Measurements from ENCODE around the gene NLGN4X.

The NLGN4X gene

DNA sequence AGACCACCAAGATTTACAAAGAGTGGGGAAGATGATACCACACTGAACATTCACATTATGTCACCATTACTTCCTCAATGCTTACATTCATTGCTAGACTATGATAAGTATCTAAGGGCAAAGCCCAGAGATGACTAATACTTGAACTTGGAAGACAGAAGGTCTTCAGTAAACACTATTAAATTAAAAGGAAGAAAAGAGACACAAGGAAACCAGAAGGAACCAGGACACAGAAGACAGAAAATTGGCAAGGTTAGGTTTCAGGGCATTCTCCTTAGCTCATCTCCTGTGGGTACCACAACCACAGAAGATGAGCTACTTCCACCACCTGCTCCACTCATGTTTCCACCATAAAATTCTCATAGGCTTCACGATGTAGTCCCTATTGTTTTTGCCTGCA is 64.9 kb downstream of the NLGN4X start:
- Histone ChIP-seq H3K4me1 (no peaks in the 10 kb centered on the region), H3K27me3 (no peaks in the 10 kb centered on the region), H3K36me3 (no peaks in the 10 kb centered on the region), H3K9ac (no peak overlapping the region), H4K20me1 (no peaks in the 10 kb centered on the region), H3K9me3 (no peaks in the 10 kb centered on the region), H3K4me2 (no peak overlapping the region), H3K27ac (no peak overlapping the region), H3K4me3 (no peak overlapping the region)
- TF ChIP-seq Cebpa-rat (IDR thresholded peaks at IDR 0.05): no peak

DNA sequence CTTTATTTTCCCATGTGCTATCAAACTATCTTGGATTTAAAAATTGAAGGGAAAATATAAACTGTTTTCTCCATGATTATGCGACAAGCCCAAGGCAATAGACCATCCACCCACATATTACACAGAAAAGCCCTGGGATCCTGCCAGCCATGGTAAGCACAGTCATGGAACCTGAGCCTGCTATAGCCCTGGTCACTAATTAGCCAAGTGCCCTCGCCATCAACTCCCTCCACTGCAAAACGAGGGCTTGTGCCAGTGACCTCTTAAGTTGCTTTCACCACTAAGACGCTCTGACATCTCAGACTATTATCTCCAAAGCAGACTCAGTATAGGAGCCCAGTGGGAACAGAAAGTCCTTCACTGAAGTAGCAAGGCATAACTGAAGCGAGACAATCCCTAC is 69.2 kb downstream of the NLGN4X start:
- no peak for TF ChIP-seq Cebpa-rat (IDR thresholded peaks at IDR 0.05)
- Histone ChIP-seq H3K4me1 (no peaks in the 10 kb centered on the region), H3K9me3 (no peaks in the 10 kb centered on the region), H3K4me2 (no peak overlapping the region), H3K9ac (no peak overlapping the region), H3K27ac (no peak overlapping the region), H4K20me1 (no peaks in the 10 kb centered on the region), H3K36me3 (no peaks in the 10 kb centered on the region), H3K27me3 (no peaks in the 10 kb centered on the region), H3K4me3 (no peak overlapping the region)

DNA sequence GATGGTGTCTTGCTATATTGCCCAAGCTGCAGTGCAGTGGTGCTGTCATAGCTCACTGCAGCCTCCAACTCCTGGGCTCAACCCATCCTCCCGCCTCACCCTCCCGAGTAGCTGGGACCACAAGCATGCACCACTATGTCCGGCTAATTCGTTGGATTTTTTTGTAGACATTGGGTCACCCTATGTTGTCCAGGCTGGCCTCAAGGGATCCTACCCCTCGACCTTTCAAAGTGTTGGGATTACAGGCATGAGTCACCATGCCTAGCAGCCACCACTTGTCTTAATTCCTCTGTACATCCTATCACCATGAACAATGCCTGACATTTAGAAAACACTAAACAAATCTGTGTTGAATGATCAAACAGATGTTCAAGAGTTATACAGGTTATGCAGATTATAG is 76.7 kb downstream of the NLGN4X start:
- H3K27me3 ChIP-seq: no peaks in the 10 kb centered on the region
- TF ChIP-seq Cebpa-rat (IDR thresholded peaks at IDR 0.05): no peak
- H3K9me3 ChIP-seq: no peaks in the 10 kb centered on the region

DNA sequence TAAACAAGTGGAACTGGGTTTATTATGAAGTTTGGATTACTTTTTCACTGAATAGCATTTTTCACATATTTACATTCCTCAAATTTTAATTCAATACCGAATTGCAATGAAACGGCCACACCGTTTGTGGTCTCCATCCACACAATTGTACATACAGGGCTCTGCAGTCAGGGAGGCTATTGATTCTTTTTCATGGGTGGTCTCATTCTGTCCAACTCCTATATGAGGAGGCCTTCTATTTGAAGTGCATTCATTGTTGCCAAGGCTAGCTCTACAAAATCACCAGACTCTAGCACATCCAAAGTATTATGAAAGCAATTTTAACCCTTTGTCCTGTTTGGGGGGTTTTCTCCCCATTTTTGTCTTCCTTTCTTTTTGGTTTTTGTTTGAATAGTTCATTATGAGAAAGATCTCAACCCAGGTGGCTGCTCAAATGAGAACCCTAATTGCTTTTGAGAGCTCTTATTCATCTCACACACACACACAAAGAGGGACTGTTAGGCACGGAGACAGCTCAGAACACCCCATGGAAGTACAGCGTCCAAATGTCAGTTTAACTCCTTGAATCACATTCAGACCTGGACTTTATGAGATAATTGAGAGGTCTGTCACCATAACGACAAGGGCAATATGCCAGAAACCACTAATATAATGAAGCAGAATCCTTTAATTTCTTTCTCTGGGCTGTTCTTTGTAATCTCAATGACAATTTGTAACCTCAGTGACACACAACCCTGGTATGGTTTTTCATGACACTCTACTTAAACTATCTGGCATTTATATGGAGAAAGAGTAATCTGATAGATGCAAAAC is 79.4 kb downstream of the NLGN4X start:
- Histone ChIP-seq H3K4me3 (no peak overlapping the region), H3K36me3 (no peaks in the 10 kb centered on the region), H3K9me3 (no peaks in the 10 kb centered on the region), H3K4me1 (no peaks in the 10 kb centered on the region), H3K9ac (no peak overlapping the region), H3K4me2 (no peak overlapping the region), H3K27ac (no peak overlapping the region), H3K27me3 (no peaks in the 10 kb centered on the region), H4K20me1 (no peaks in the 10 kb centered on the region)
- TF ChIP-seq Cebpa-rat (IDR thresholded peaks at IDR 0.05): no peak

More for the DNA sequence above, 76.7 kb downstream of the NLGN4X start:
- no peak overlapping the region for H3K9ac ChIP-seq
- no peaks in the 10 kb centered on the region for H3K4me1 ChIP-seq
- H3K4me2 ChIP-seq: no peak overlapping the region
- H3K36me3 ChIP-seq: no peaks in the 10 kb centered on the region
- no peak overlapping the region for H3K27ac ChIP-seq
- no peaks in the 10 kb centered on the region for H4K20me1 ChIP-seq
- H3K4me3 ChIP-seq: no peak overlapping the region

DNA sequence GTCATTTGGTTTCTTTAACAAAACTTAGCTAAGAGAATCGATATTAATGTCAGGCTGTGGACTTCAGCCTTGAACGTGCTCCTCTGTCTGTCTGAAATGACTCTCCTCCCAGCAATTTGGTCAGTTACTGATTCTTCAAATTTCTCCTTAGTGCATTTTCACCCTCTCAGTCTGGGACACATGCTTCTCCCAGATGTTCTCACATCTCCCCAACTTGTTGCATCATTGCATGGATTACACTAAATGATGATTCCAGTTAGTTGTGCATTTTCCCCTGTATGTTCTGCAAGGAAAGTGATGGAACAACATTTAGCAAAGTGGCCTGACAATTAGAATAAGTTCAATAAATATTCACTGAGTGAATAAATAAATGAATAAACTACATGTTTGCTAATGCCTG is 94.4 kb downstream of the NLGN4X start:
- Histone ChIP-seq H3K4me3 (no peak overlapping the region), H3K4me1 (no peaks in the 10 kb centered on the region), H3K9ac (no peak overlapping the region), H3K27ac (no peak overlapping the region), H3K36me3 (no peaks in the 10 kb centered on the region), H3K4me2 (no peak overlapping the region), H4K20me1 (no peaks in the 10 kb centered on the region), H3K9me3 (no peaks in the 10 kb centered on the region), H3K27me3 (no peaks in the 10 kb centered on the region)
- no peak for TF ChIP-seq Cebpa-rat (IDR thresholded peaks at IDR 0.05)

DNA sequence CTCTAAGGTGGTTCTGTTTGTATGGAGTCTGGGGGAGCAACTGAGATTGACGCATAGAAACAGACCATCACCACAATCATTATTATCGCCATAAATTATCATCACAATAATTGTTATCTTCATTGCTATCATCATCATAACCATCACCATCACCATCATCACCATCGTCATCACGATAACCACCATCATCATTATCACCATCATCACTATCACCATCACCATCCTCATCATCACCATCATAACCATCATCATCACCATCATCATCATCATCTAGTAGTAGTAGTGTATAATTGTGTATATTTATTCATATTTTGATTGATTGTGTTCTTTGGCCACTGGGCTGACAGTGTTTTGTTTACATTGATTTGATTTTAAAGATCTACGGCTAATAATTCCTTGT is 95.7 kb downstream of the NLGN4X start:
- H3K27me3 ChIP-seq: no peaks in the 10 kb centered on the region
- no peaks in the 10 kb centered on the region for H3K4me1 ChIP-seq
- TF ChIP-seq Cebpa-rat (IDR thresholded peaks at IDR 0.05): no peak
- H3K9me3 ChIP-seq: no peaks in the 10 kb centered on the region
- no peaks in the 10 kb centered on the region for H3K36me3 ChIP-seq
- no peak overlapping the region for H3K9ac ChIP-seq
- no peak overlapping the region for H3K27ac ChIP-seq
- no peak overlapping the region for H3K4me3 ChIP-seq
- H4K20me1 ChIP-seq: no peaks in the 10 kb centered on the region
- no peak overlapping the region for H3K4me2 ChIP-seq

DNA sequence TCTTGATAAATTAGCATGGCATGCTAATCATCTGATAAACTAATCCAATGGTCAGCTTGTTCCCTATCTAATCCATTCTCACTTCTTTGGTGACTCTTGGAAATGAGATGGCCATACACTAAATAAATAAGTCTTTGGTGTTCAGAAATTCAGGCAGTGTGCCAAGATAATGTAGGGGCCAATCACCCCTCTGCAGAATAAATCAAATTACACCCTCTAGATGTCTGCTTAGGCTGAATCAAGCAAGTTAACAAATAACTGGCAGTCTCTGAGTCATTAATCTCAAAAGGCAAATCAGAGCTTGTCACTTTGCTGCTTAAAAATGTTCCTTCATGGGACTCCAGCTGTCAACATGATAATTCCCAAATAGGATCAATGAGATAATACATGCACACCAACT is 97.4 kb downstream of the NLGN4X start:
- Histone ChIP-seq H3K9me3 (no peaks in the 10 kb centered on the region), H4K20me1 (no peaks in the 10 kb centered on the region), H3K4me3 (no peak overlapping the region), H3K4me1 (no peaks in the 10 kb centered on the region), H3K9ac (no peak overlapping the region), H3K36me3 (no peaks in the 10 kb centered on the region), H3K27me3 (no peaks in the 10 kb centered on the region), H3K27ac (no peak overlapping the region), H3K4me2 (no peak overlapping the region)
- no peak for TF ChIP-seq Cebpa-rat (IDR thresholded peaks at IDR 0.05)

DNA sequence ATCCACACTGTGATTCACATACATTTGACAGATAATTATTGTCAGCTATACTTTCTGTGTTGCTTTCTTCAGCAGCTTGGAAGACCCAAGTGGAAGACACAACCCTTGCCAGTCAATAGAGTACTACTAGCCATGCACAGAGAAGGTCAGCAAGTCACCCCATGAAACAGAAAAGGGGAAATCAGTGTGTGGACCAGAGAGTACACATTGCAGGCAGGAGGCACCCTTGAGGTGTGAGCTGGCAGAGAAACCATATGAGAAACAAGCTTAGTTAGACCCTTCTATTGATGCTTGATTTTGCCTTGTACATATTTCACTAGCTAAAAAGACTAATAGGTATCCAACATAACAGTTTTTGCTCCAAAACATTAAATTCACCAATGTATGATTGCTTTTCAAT is 99.5 kb downstream of the NLGN4X start:
- Histone ChIP-seq H3K36me3 (no peaks in the 10 kb centered on the region), H3K27me3 (no peaks in the 10 kb centered on the region), H4K20me1 (no peaks in the 10 kb centered on the region), H3K9me3 (no peaks in the 10 kb centered on the region), H3K9ac (no peak overlapping the region), H3K4me1 (no peaks in the 10 kb centered on the region), H3K27ac (no peak overlapping the region), H3K4me2 (no peak overlapping the region), H3K4me3 (no peak overlapping the region)
- no peak for TF ChIP-seq Cebpa-rat (IDR thresholded peaks at IDR 0.05)

DNA sequence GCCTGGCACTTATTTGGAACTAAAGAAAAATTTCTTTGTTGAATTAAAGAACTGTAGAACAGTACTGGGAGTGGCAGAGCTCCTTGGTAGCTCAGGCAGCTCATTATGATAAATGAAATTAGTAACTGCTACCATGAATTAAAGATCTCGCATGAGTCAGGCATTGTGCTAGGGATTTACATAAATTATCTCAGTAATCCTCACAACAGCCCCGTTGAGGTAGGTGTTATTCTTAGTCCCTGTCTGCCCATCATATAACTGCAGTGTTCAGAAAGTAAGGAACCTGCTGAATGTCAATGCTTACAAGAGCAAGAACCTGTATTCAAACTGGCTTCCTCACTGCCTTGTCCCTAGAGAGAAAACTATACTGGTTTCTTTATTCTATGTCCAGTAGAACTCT is 108.3 kb downstream of the NLGN4X start:
- Histone ChIP-seq H3K9me3 (no peaks in the 10 kb centered on the region), H3K27me3 (no peaks in the 10 kb centered on the region), H3K36me3 (no peaks in the 10 kb centered on the region), H3K4me3 (no peak overlapping the region), H4K20me1 (no peaks in the 10 kb centered on the region), H3K9ac (no peak overlapping the region), H3K27ac (no peak overlapping the region), H3K4me1 (no peaks in the 10 kb centered on the region), H3K4me2 (no peak overlapping the region)
- no peak for TF ChIP-seq Cebpa-rat (IDR thresholded peaks at IDR 0.05)

DNA sequence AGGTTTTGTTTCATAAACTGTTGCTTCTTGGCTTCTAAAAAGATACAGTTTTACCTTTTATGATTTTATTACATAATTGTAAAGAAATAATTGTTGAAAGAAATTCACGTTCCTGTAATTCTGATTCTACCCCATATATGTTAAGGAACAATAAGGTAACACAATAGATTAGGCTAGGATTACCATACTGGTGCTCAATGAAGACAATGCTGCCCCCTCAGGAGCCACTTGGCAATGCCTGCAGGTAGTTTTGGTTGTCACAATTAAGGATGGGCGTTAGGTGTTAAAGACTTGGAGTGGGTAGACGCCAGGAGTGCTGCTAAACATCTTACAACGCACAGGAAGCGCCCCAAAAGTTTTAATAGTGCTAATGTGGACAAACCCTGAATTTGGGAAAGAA is 133.2 kb downstream of the NLGN4X start:
- H3K36me3 ChIP-seq: no peaks in the 10 kb centered on the region
- H3K4me2 ChIP-seq: no peak overlapping the region
- H3K4me1 ChIP-seq: no peaks in the 10 kb centered on the region
- H3K9me3 ChIP-seq: no peaks in the 10 kb centered on the region
- H3K27me3 ChIP-seq: no peaks in the 10 kb centered on the region
- H3K27ac ChIP-seq: no peak overlapping the region
- no peak overlapping the region for H3K4me3 ChIP-seq
- H4K20me1 ChIP-seq: no peaks in the 10 kb centered on the region
- no peak overlapping the region for H3K9ac ChIP-seq
- TF ChIP-seq Cebpa-rat (IDR thresholded peaks at IDR 0.05): no peak

DNA sequence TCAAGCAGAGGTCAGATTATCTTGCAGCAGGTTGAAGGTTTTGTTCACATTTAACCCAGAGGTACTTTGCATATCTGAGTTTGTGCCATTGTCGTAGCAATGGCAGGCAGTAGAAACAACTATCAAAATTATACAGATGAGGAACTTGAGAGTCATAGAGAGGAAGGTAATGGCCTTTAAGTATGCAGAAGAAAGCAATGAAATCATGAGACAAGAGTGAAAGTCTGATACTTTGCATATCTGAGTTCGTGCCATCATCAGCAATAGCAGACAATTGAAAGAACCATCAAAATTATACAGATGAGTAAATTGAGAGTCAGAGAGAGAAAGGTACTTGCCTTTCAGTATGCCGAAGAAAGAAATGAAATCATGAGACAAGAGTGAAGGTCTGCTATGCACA is 154.1 kb downstream of the NLGN4X start:
- H3K36me3 ChIP-seq: no peaks in the 10 kb centered on the region
- no peak overlapping the region for H3K4me2 ChIP-seq
- H3K27ac ChIP-seq: no peak overlapping the region
- H3K4me3 ChIP-seq: no peak overlapping the region
- H3K9ac ChIP-seq: no peak overlapping the region
- H3K27me3 ChIP-seq: no peaks in the 10 kb centered on the region
- no peaks in the 10 kb centered on the region for H4K20me1 ChIP-seq
- H3K4me1 ChIP-seq: no peaks in the 10 kb centered on the region
- no peak for TF ChIP-seq Cebpa-rat (IDR thresholded peaks at IDR 0.05)
- H3K9me3 ChIP-seq: no peaks in the 10 kb centered on the region

All from BLaER1 (cell line).